GM18861 (cell line): ENCODE measurements around the gene TCF12.
A peak's percentile ranks its signal among the peaks of the same experiment; 100 is the strongest.

Experiments used
- ATAC-seq: cut with Tn5 transposase; IDR thresholded peaks from one replicate; pipeline ENCODE4 v1.9.1; 2021; ENCODE audit not compliant: unreplicated experiment

TCF12 gene

GRCh38 chr15:57203906-57204305, 285.5 kb downstream of the TCF12 start:
- no peak for ATAC-seq

- ATAC-seq, result no peak
These were observed 286.8 kb downstream of the TCF12 start for GRCh38 chr15:57205027-57205855.

GRCh38 chr15:57205996-57206395, 287.6 kb downstream of the TCF12 start:
- ATAC-seq, result no peak

DNA sequence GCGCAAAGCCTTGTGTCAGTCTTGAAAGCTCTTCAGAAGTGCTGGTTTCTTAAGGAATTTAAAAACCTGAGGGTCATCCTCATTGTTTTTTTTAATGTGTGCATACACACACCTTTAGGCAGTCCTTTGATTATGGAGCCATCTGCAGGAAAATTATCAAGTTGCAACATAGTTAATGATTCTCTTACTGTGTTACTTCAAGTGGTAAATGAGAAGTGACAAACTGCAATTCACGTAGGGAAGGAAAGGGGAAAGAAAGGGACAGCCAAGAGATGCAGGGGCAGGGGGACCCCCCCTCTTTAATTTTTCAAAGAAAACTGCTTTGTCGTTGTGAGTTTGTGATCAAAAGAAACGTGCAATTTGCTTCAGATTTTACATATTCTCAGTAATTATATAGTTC, 295.4 kb downstream of the TCF12 start:
- no peak for ATAC-seq

- ATAC-seq, result no peak
These were observed 296.9 kb downstream of the TCF12 start for GRCh38 chr15:57215326-57215725.

GRCh38 chr15:57215881-57216280, 297.4 kb downstream of the TCF12 start:
- ATAC-seq, result no peak

GRCh38 chr15:57216288-57216687, 297.8 kb downstream of the TCF12 start:
- ATAC-seq, result no peak

DNA sequence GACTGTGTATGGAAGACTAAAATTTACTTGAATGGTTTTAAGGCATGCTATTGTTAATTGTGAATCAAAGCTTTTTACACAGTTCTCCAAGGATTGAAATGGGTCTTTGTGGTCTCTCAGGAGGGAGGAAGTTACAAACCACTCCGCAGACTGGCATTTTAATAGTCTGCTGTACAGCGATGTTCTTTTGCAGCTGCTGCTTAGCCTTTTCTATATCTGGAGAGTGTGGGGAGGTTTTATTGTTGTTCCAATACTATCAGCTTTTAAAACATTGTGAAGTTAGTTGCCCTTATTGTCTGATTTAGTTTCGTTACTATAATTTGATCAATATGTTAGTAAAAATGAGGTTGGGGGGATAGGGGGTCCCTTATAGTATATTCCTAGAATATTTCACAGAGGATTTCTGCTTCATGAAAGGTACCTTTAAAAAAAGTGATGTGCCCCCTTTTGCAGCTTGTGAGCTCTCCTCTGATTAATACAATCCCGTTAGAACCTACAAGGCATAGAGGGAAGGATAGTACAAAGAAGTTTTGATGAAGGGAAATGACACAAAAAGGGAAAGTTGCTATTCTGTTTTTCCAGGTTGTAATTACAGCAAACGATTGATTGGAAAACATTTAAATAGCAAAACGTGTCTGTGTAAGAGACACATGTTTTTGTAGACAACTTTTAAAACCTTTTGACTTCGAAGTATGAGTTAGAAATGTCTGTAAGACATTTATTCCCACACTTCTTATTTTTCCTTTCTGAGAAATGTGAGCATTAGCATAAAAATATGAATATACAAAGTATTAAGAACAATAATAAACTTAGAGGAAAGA, 299.5 kb downstream of the TCF12 start:
- ATAC-seq, result no peak

DNA sequence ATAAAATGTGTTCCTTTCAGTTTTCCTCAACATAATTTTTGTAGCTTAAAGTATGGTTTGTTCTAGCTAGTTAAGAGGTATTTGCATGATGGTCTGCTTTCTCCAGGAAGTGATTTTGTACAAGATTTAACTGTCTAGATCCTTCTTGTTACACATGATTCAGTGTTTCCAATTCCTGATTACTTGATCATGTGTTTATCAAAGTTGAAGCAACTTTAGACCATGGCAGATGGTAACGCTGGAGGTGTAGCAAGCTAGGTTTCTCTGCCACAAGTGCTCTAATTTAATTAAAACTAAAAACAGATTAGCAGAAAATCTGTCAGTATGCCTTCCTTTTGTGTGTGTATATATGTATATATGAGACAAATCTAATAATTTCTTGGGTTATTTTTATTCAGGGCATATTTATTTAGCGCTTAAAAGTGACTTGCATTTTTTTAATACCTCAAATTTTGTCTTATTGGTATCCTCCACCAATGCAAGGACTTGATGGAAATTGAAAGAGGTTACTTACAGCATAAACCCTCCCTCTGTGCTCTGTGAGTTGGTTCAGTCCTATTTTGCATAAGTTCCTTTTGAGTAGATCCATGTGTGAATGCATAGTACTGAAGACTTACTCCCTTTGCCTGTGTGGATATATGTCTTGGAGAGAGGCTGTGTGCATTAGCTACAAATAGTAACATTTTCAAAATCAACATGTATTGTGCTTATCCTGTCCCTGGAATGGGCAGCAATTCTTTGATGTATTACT, 300.6 kb downstream of the TCF12 start:
- peak; percentile 52 for ATAC-seq

DNA sequence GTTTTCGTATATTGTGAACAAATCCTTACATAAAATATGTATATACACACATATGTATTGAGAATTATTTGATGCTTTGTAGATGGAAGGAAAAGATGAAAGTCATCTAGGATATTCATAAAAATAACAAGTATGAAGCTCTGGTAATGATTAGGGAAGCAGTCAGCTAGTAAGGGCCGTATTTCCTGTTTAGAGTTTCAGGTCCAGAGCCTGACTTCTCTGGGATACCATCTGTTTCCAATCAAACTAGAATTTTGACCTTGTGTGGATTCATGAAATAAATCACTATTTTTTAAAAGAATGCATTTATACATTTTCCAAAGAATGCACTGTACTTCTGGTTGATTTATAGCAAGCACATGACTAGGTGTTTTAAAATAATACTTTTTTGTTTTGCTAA, 301.8 kb downstream of the TCF12 start:
- no peak for ATAC-seq

- no peak for ATAC-seq
These were observed 302.7 kb downstream of the TCF12 start for GRCh38 chr15:57221134-57221533.

DNA sequence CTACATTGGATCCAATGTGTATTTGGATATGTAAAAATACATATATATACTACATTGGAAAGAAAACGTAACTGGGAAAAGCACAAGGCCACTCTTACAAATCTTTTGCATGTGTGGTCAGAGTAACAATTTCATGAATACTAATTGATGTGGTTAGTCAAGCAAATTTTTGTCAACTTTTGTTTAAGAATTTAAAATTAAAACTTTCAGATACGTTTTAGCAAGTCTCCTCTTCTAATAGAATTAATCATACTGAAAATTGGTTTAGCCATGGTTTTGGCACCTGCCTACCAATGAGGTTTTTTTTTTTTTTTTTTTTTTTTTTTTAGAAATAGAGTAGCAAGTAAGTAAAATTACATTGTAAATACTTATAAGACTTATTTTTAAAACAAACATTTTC, 304.9 kb downstream of the TCF12 start:
- no peak for ATAC-seq

- no peak for ATAC-seq
These were observed 305.4 kb downstream of the TCF12 start for GRCh38 chr15:57223887-57224286.

- no peak for ATAC-seq
These were observed 306.2 kb downstream of the TCF12 start for GRCh38 chr15:57224664-57225063.

GRCh38 chr15:57227166-57227565, 308.7 kb downstream of the TCF12 start:
- no peak for ATAC-seq

DNA sequence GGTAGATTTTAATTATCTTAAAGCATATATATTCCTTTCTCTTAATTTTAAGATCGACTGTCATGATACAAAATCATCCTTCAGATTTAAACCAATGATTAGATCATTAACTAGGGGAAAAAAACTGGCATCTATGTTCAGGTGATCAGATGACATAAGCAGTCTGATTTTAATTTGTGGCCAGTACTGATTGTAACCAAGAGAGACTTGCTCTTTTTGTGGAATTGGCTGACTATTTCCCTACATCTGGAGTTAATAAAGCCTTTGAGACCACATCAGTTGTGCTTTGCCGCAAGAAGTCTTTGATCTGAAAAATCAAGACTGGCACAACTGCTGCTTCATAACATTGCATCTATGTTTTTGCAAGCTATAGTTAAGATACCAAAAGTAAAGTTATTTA, 309.5 kb downstream of the TCF12 start:
- ATAC-seq, result no peak

- no peak for ATAC-seq
These were observed 310.0 kb downstream of the TCF12 start for GRCh38 chr15:57228395-57228794.

- ATAC-seq, result no peak
These were observed 310.6 kb downstream of the TCF12 start for GRCh38 chr15:57229051-57229450.

DNA sequence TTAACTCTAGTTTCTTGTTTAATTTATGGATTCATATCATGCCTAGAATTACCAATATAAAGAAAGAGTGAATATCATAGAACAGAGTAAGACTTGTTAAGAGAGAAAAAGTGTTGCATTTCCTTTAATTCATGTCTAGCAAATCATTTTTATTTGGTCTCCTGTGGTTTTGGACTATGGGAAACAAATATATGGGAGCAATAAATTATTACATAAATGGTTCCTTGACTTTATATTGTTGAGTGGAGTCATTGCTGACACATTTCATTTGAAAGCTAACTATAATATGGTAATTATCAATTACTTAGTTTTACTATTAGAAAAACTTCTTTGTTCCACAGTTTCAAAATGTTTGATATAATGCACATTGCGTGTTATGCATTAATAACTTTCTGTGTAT, 313.1 kb downstream of the TCF12 start:
- ATAC-seq, result no peak

GRCh38 chr15:57234156-57234555, 315.7 kb downstream of the TCF12 start:
- ATAC-seq, result no peak

GRCh38 chr15:57235186-57235585, 316.7 kb downstream of the TCF12 start:
- ATAC-seq, result no peak

- no peak for ATAC-seq
These were observed 317.4 kb downstream of the TCF12 start for GRCh38 chr15:57235873-57236272.
